K562 (cell line): ENCODE data around the gene AP3B2. TPM values are rescaled to one million over a fixed set of nuclear protein-coding genes. Genes with fewer than 3 reads are reported as not detected.

Experiments used
- ATAC-seq: fragments of 200-7000 bp; cut with Tn5 transposase; 3 replicates; pipeline ENCODE4 v1.9.1; 2020; ENCODE audit warnings: moderate library complexity
- BruUV-seq: library from RNA; stranded (reverse); fragments of 400-500 nt; replicated peaks from 2 replicates; lab custom pipeline; 2021; lab: Mats Ljungman, UMichigan
- CTCF ChIA-PET: fragments of 300-600 bp; formaldehyde crosslinking; extraction: SDS; loops from one replicate; lab custom pipeline; 2021; ENCODE audit warnings: low intra/inter-chr PET ratio; lab: Yijun Ruan, JAX
- POLR2A ChIA-PET: fragments of 300-600, 350-650 bp; sonication (Branson Sonifier 250); formaldehyde crosslinking; extraction: SDS; loops from one replicate; lab custom pipeline; 2021; ENCODE audit warnings: antibody characterized with exemption, inconsistent platforms; lab: Yijun Ruan, JAX
- DNase-seq, 4 experiments: peaks; one replicate each; pipeline versions ENCODE4 v3.0.0 to v3.0.0-alpha.2; 2011 to 2018; ENCODE audit warnings: low spot score in 3 of 4, mixed read lengths in 3 of 4; ENCODE audit errors: extremely low read depth in 1 of 4
- FAIRE-seq: peaks from 2 replicates; lab custom pipeline; 2011; peaks lifted over from hg19 to GRCh38; lab: Jason Lieb, UNC
- H2AFZ ChIP-seq: 2 replicates; pipeline ENCODE4 v1.6.0; 2011; ENCODE audit warnings: low read depth, low read length, control low read depth, inconsistent platforms
- H3K27ac ChIP-seq: fragments of 200-600 bp; 3 replicates; pipeline ENCODE4 v1.8.0; 2011; ENCODE audit warnings: low read depth, mild to moderate bottlenecking, control low read depth, inconsistent platforms, low read length, moderate library complexity, mixed read lengths; ENCODE audit errors: extremely low read depth
- H3K27me3 ChIP-seq, 2 experiments: fragments of 300-600 bp in 1 of 2; 2 replicates in 1 of 2; 3 replicates in 1 of 2; pipeline versions ENCODE4 v1.6.0 to v1.8.0; 2011; ENCODE audit warnings: inconsistent platforms in 2 of 2, low read length in 2 of 2, mild to moderate bottlenecking in 1 of 2, mixed read lengths in 1 of 2, moderate library complexity in 1 of 2; ENCODE audit not compliant: control insufficient read depth in 2 of 2, insufficient read depth in 2 of 2
- H3K36me3 ChIP-seq: fragments of 300-600 bp; 3 replicates; pipeline ENCODE4 v1.8.0; 2011; ENCODE audit warnings: mild to moderate bottlenecking, low read length, inconsistent platforms; ENCODE audit not compliant: control insufficient read depth, insufficient read depth
- H3K4me1 ChIP-seq, 2 experiments: fragments of 200-600 bp in 1 of 2; replicated peaks in 1 of 2; 2 replicates in 1 of 2; 3 replicates in 1 of 2; pipeline versions ENCODE4 v1.5.1 to v1.8.0; 2011; ENCODE audit warnings: inconsistent platforms in 2 of 2, low read length in 2 of 2, mild to moderate bottlenecking in 1 of 2, mixed read lengths in 1 of 2, moderate library complexity in 1 of 2; ENCODE audit not compliant: control insufficient read depth in 2 of 2, insufficient read depth in 2 of 2
- H3K4me2 ChIP-seq: 2 replicates; pipeline ENCODE4 v1.6.1; 2011; ENCODE audit warnings: low read length, control low read depth, inconsistent platforms, mixed read lengths; ENCODE audit not compliant: insufficient read depth
- H3K4me3 ChIP-seq: fragments of 200-600 bp; sonication (generic), shearing (Covaris generic); 2 replicates; pipeline ENCODE4 v1.5.1; 2016; ENCODE audit warnings: control low read depth, inconsistent platforms
- H3K79me2 ChIP-seq: fragments of 200-600 bp; 3 replicates; pipeline ENCODE4 v1.8.0; 2011; ENCODE audit warnings: low read length, inconsistent platforms; ENCODE audit not compliant: control insufficient read depth, insufficient read depth
- H3K9ac ChIP-seq, 2 experiments: 2 replicates each; pipeline versions ENCODE4 v1.6.0 to v1.6.1; 2011; ENCODE audit warnings: low read depth in 2 of 2, low read length in 2 of 2, control low read depth in 1 of 2, inconsistent platforms in 1 of 2, mild to moderate bottlenecking in 1 of 2, mixed read lengths in 1 of 2; ENCODE audit not compliant: insufficient read depth in 1 of 2
- H3K9me1 ChIP-seq: one replicate; pipeline ENCODE4 v1.6.0; 2011; ENCODE audit warnings: inconsistent platforms, mild to moderate bottlenecking, low read length, moderate library complexity; ENCODE audit not compliant: control insufficient read depth, insufficient read depth
- H3K9me3 ChIP-seq: replicated peaks from 2 replicates; pipeline ENCODE4 v1.5.1; 2011; ENCODE audit warnings: low read depth, low read length, inconsistent platforms; ENCODE audit not compliant: control insufficient read depth, insufficient read depth
- H4K20me1 ChIP-seq: replicated peaks from 2 replicates; pipeline ENCODE4 v1.6.1; 2011; ENCODE audit warnings: low read length, inconsistent platforms, mixed read lengths; ENCODE audit not compliant: control insufficient read depth, insufficient read depth
- ARID4B ChIP-seq: sonication (generic); formaldehyde crosslinking; IDR thresholded peaks from 2 replicates; pipeline ENCODE4 v1.8.0; 2022; ENCODE audit warnings: mild to moderate bottlenecking, missing genetic modification reagents
- BCOR ChIP-seq: fragments of 450-650 bp; IDR thresholded peaks from 2 replicates; pipeline ENCODE4 v1.6.1; 2016
- DACH1 ChIP-seq: fragments of 450-650 bp; IDR thresholded peaks from 2 replicates; pipeline ENCODE4 v1.6.1; 2018; ENCODE audit not compliant: partially characterized antibody
- KDM1A ChIP-seq, 2 experiments: fragments of 450-650 bp; IDR thresholded peaks; 2 replicates each; pipeline ENCODE4 v1.6.1; 2016; ENCODE audit warnings: mild to moderate bottlenecking in 2 of 2
- KDM2B ChIP-seq: fragments of 250-450 bp; sonication (Bioruptor Pico); IDR thresholded peaks from 2 replicates; pipeline ENCODE4 v1.8.0; 2021; ENCODE audit warnings: mild to moderate bottlenecking, moderate library complexity
- MYNN ChIP-seq, 2 experiments: sonication (generic); formaldehyde crosslinking in 1 of 2; IDR thresholded peaks; 2 replicates each; pipeline versions ENCODE4 v1.5.0 to v1.6.1; 2016 to 2020; ENCODE audit warnings: antibody characterized with exemption in 1 of 2, missing genetic modification reagents in 1 of 2
- NCOR1 ChIP-seq: fragments of 450-650 bp; IDR thresholded peaks from 2 replicates; pipeline ENCODE4 v1.6.1; 2016; ENCODE audit warnings: mild to moderate bottlenecking, moderate library complexity
- POLR2AphosphoS2 ChIP-seq: IDR thresholded peaks from 2 replicates; pipeline ENCODE4 v1.6.1; 2012; ENCODE audit warnings: low read length, improper control_type of control experiment
- PREB ChIP-seq: sonication (generic); formaldehyde crosslinking; IDR thresholded peaks from 2 replicates; pipeline ENCODE4 v1.8.1; 2023; ENCODE audit warnings: mild to moderate bottlenecking, missing genetic modification reagents
- SMAD1 ChIP-seq: fragments of 150-350 bp; IDR thresholded peaks from 2 replicates; pipeline ENCODE4 v1.6.1; 2014; ENCODE audit warnings: low read length, low read depth; ENCODE audit not compliant: partially characterized antibody
- SMC3 ChIP-seq: conservative IDR thresholded peaks from 2 replicates; pipeline ENCODE4 v1.6.1; 2011; ENCODE audit warnings: low read depth, low read length, improper control_type of control experiment; ENCODE audit not compliant: insufficient read depth
- STAT5B ChIP-seq: fragments of 250-450 bp; sonication (Bioruptor Pico); IDR thresholded peaks from 2 replicates; pipeline ENCODE4 v1.8.0; 2021; ENCODE audit warnings: mild to moderate bottlenecking, inconsistent platforms
- ZNF143 ChIP-seq: sonication (generic); formaldehyde crosslinking; IDR thresholded peaks from 2 replicates; pipeline ENCODE4 v1.9.0; 2022; ENCODE audit warnings: mild to moderate bottlenecking, missing genetic modification reagents
- ZNF668 ChIP-seq: fragments of 250-450 bp; sonication (Bioruptor Pico); IDR thresholded peaks from 2 replicates; pipeline ENCODE4 v1.8.0; 2022; ENCODE audit warnings: mild to moderate bottlenecking, inconsistent platforms
- WGBS: fragments of 100-300 bp; shearing (Covaris generic); methylation state at CpG from one replicate; pipeline ENCODE4 v1.1.6; 2016; ENCODE audit warnings: low coverage, mixed read lengths; ENCODE audit not compliant: insufficient coverage; ENCODE audit errors: missing lambda C conversion rate; 5-methylcytosine and 5-hydroxymethylcytosine counted together
- in situ Hi-C: fragments of 300-500 bp; cut with MboI; formaldehyde crosslinking; loops from 4 replicates; pipeline ENCODE4 v1.15.0; 2018; ENCODE audit warnings: inconsistent platforms, mixed read lengths
- intact Hi-C: fragments of 100-400 bp; cut with micrococcal nuclease; formaldehyde crosslinking; loops from 2 replicates; pipeline ENCODE4 v1.14.2; 2022
- polyA plus RNA-seq, 8 experiments: library from polyadenylated mRNA; depleted of rRNA in 4 of 8; stranded (reverse) in 5 of 8; unstranded in 3 of 8; fragments of >200 nt; fragmentation: Nextera tagmentation in 2 of 8; fragmentation: Illumina TruSeq in 1 of 8; extraction: Ambion mirVana in 2 of 8; extraction: Trizol in 1 of 8; gene quantifications; 2 replicates each; pipeline versions ENCODE4 v1.2.1 to v1.2.3, GENCODE V29; 2011 to 2014; ENCODE audit warnings: inconsistent platforms in 1 of 8, missing spikeins in 1 of 8
- total RNA-seq, 7 experiments: library from RNA; depleted of rRNA in 6 of 7; stranded (reverse); fragments of >200 nt in 6 of 7; fragmentation: Illumina TruSeq in 2 of 7; extraction: Trizol in 2 of 7; gene quantifications; 2 replicates each; pipeline versions ENCODE4 v1.2.1 to v1.2.3, GENCODE V29; 2011 to 2021; ENCODE audit warnings: low replicate concordance in 1 of 7

The AP3B2 gene
- total and polyA plus RNA-seq, 9 of the 15 experiments (the other 6 are each of a cell fraction or from before 2014, with no cell fraction given): 0.03 to 0.15 (median 0.10) TPM; not detected in 2

- peak; percentile 8; the same call in 1 of the 2 replicates for TF ChIP-seq ARID4B (CRISPR knock-in tag)
Measured at GRCh38 chr15:82750831-82751180, 41.1 kb upstream of the AP3B2 start (continued).

GRCh38 chr15:82749951-82750830 is 40.5 kb upstream of the AP3B2 start:
- H3K4me3 ChIP-seq: peak overlapping the region; percentile 92
- ATAC-seq: peak; percentile 96
- TF ChIP-seq SMC3: no peak
- TF ChIP-seq NCOR1: no peak
- no peak for TF ChIP-seq ZNF668 (CRISPR knock-in tag)
- no peak for TF ChIP-seq MYNN (IDR thresholded peaks at IDR 0.05)
- no peak for TF ChIP-seq MYNN (CRISPR knock-in tag; IDR thresholded peaks at IDR 0.05)
- TF ChIP-seq KDM2B: no peak
- no peak for TF ChIP-seq PREB (CRISPR knock-in tag)
- TF ChIP-seq KDM1A (IDR thresholded peaks at IDR 0.05): no peak
- TF ChIP-seq ZNF143: no peak
- TF ChIP-seq DACH1: peak; percentile 80
- peak; percentile 80; the same call in 1 of the 2 replicates for TF ChIP-seq POLR2AphosphoS2
- peak; percentile 90 for TF ChIP-seq SMAD1
- TF ChIP-seq BCOR: 0 out of 2 replicates have a peak, but pooled peaks have one; percentile 6
- TF ChIP-seq STAT5B: no peak

More at GRCh38 chr15:82749951-82750830, 40.5 kb upstream of the AP3B2 start:
- in situ Hi-C loops (no loop called here), intact Hi-C loops (loop anchor here (2.0 kb wide), 1 partner anchor 61 kb away; no protein-coding TSS in a partner anchor)
- Histone ChIP-seq H3K9me3 (no peaks in the 10 kb centered on the region), H3K4me2 (peak overlapping the region; percentile 99), H3K36me3 (peaks cover 45% of the 10 kb centered on the region), H3K4me1 (peaks cover 9 to 10% of the 10 kb centered on the region in 2 experiments; a peak in 4 of 5 replicates), H2AFZ (peak overlapping the region; percentile 92), H3K27me3 (no peaks in the 10 kb centered on the region), H3K9ac (peak overlapping the region; percentile 95 to 98), H4K20me1 (peaks cover 3% of the 10 kb centered on the region; the same call in 1 of the 2 replicates), H3K79me2 (peaks cover 60% of the 10 kb centered on the region), H3K27ac (peak overlapping the region; percentile 96), H3K9me1 (no peaks in the 10 kb centered on the region)
- peak; percentile 99 for FAIRE-seq
- ChIA-PET CTCF (interaction anchor here (0.5 kb wide), 1 partner anchor 177 kb away, joined by 3 read pairs; no protein-coding TSS in a partner anchor), POLR2A (interaction anchor here (0.6 to 3.6 kb wide), 25 partner anchors 10 to 902 kb away, joined by 3 to 37 read pairs (median 4); partner anchors contain the start of gene RPS17)
- peak; percentile 79 to 98 (median 84) for DNase-seq
- TSS peak; percentile 96 for BruUV-seq
- under 1% methylated on average over 47 of the region's 47 CpGs for WGBS
